OCI-LY3 (cell line): Measurements from ENCODE around the gene SLX4.

Experiments
- EZH2phosphoT487 ChIP-seq: fragments of 200-600 bp; shearing (Covaris generic); IDR thresholded peaks from 2 replicates; pipeline ENCODE4 v1.6.1; 2018; ENCODE audit warnings: antibody characterized with exemption, mixed run types, low read depth
- TF ChIP-seq, protein P1 (sequence below): fragments of 200-600, 300-600 bp; sonication (generic); IDR thresholded peaks from 2 replicates; pipeline ENCODE4 v1.5.1; 2014; ENCODE audit warnings: antibody characterized with exemption, low read length, low read depth

DNA sequence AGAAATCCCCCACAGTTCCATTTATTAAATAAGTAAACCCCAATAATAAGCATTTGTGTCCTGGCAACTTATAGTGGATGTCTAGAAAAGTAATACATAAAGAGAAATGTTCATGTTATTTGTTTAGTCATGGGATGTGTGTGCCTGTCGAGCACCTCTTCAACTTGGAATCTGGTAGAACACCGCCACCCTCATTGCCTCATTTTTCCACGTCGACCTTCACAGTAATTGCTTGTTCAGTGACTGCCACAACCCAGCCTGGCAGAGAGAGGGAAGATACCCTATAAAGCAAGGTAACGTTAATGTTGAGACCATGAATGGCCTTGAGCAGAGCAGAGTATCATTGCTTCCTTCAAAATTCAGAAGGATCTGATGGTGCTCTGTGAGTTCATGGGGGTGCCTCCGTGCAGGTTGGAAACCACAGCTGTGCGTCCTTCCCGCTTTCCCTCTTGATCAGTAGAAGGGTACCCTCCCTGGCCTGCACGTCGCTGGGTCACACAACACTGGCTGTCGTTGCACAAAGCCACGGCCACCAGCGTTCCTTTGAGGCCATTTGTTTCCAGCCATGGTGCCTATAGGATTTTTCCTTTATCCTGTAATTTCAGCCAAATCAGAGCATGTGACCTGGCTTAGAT lies 39.3 kb upstream of the SLX4 start:
- TF ChIP-seq, protein P1, sequence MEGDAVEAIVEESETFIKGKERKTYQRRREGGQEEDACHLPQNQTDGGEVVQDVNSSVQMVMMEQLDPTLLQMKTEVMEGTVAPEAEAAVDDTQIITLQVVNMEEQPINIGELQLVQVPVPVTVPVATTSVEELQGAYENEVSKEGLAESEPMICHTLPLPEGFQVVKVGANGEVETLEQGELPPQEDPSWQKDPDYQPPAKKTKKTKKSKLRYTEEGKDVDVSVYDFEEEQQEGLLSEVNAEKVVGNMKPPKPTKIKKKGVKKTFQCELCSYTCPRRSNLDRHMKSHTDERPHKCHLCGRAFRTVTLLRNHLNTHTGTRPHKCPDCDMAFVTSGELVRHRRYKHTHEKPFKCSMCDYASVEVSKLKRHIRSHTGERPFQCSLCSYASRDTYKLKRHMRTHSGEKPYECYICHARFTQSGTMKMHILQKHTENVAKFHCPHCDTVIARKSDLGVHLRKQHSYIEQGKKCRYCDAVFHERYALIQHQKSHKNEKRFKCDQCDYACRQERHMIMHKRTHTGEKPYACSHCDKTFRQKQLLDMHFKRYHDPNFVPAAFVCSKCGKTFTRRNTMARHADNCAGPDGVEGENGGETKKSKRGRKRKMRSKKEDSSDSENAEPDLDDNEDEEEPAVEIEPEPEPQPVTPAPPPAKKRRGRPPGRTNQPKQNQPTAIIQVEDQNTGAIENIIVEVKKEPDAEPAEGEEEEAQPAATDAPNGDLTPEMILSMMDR = no peak
- TF ChIP-seq EZH2phosphoT487 = no peak
